H9 (cell line): ENCODE measurements around the gene SLCO3A1. TPM values are rescaled to one million over a fixed set of nuclear protein-coding genes. Genes with fewer than 3 reads are reported as not detected.

Experiments
- DNase-seq: peaks from one replicate; pipeline ENCODE4 v3.0.0-alpha.2; 2017
- H2AFZ ChIP-seq: one replicate; pipeline ENCODE4 v1.6.1; 2013; ENCODE audit warnings: mild to moderate bottlenecking, low read length, control low read depth, moderate library complexity
- H2AK5ac ChIP-seq: 2 replicates; pipeline ENCODE4 v1.6.1; 2013; ENCODE audit warnings: low read length, control low read depth, mixed read lengths; ENCODE audit not compliant: insufficient read length
- H2BK120ac ChIP-seq: one replicate; pipeline ENCODE4 v1.6.1; 2013; ENCODE audit warnings: low read depth, mild to moderate bottlenecking, low read length, control low read depth, inconsistent platforms; ENCODE audit not compliant: poor library complexity, severe bottlenecking
- H2BK12ac ChIP-seq: 2 replicates; pipeline ENCODE4 v1.6.1; 2013; ENCODE audit warnings: low read length, control low read depth, mixed read lengths, low read depth; ENCODE audit not compliant: insufficient read length
- H2BK15ac ChIP-seq: 2 replicates; pipeline ENCODE4 v1.6.1; 2013; ENCODE audit warnings: low read depth, low read length, control low read depth
- H2BK20ac ChIP-seq: one replicate; pipeline ENCODE4 v1.6.1; 2013; ENCODE audit warnings: low read depth, mild to moderate bottlenecking, low read length, control low read depth, inconsistent platforms; ENCODE audit not compliant: poor library complexity, severe bottlenecking
- H2BK5ac ChIP-seq: 2 replicates; pipeline ENCODE4 v1.6.1; 2013; ENCODE audit warnings: low read length, control low read depth, mixed read lengths; ENCODE audit not compliant: insufficient read length
- H3K14ac ChIP-seq: 2 replicates; pipeline ENCODE4 v1.6.1; 2013; ENCODE audit warnings: low read length, control low read depth; ENCODE audit not compliant: insufficient read depth
- H3K18ac ChIP-seq: 2 replicates; pipeline ENCODE4 v1.6.1; 2013; ENCODE audit warnings: low read depth, mild to moderate bottlenecking, mixed read lengths, low read length, control low read depth; ENCODE audit not compliant: insufficient read length
- H3K23ac ChIP-seq: 2 replicates; pipeline ENCODE4 v1.6.1; 2013; ENCODE audit warnings: low read length, control low read depth, mixed read lengths, low read depth; ENCODE audit not compliant: insufficient read length
- H3K23me2 ChIP-seq: 2 replicates; pipeline ENCODE4 v1.6.1; 2013; ENCODE audit warnings: low read depth, mild to moderate bottlenecking, mixed read lengths, low read length, control low read depth; ENCODE audit not compliant: insufficient read length, poor library complexity, severe bottlenecking
- H3K27ac ChIP-seq: 2 replicates; pipeline ENCODE4 v1.5.1; 2013; ENCODE audit warnings: low read length, control low read depth, mixed read lengths, low read depth; ENCODE audit not compliant: insufficient read length
- H3K27me3 ChIP-seq: 2 replicates; pipeline ENCODE4 v1.6.1; 2013; ENCODE audit warnings: low read length, control low read depth, inconsistent platforms; ENCODE audit not compliant: insufficient read depth
- H3K4ac ChIP-seq: 2 replicates; pipeline ENCODE4 v1.6.1; 2013; ENCODE audit warnings: low read depth, mild to moderate bottlenecking, control low read depth, inconsistent platforms, low read length, moderate library complexity
- H3K4me1 ChIP-seq: 2 replicates; pipeline ENCODE4 v1.6.1; 2013; ENCODE audit warnings: low read length, control low read depth, inconsistent platforms; ENCODE audit not compliant: insufficient read depth
- H3K4me2 ChIP-seq: 2 replicates; pipeline ENCODE4 v1.6.1; 2013; ENCODE audit warnings: low read length, control low read depth, mixed read lengths; ENCODE audit not compliant: insufficient read length, insufficient read depth
- H3K56ac ChIP-seq: 2 replicates; pipeline ENCODE4 v1.6.1; 2013; ENCODE audit warnings: low read depth, mild to moderate bottlenecking, mixed read lengths, low read length, control low read depth; ENCODE audit not compliant: insufficient read length
- H3K79me1 ChIP-seq: 2 replicates; pipeline ENCODE4 v1.6.1; 2013; ENCODE audit warnings: low read depth, mild to moderate bottlenecking, moderate library complexity, low read length, control low read depth, inconsistent platforms; ENCODE audit not compliant: insufficient read depth, poor library complexity, severe bottlenecking
- H3K79me2 ChIP-seq: 2 replicates; pipeline ENCODE4 v1.6.1; 2013; ENCODE audit warnings: low read length, control low read depth, inconsistent platforms; ENCODE audit not compliant: insufficient read depth
- H3K9ac ChIP-seq: 2 replicates; pipeline ENCODE4 v1.6.1; 2013; ENCODE audit warnings: low read length, control low read depth, mixed read lengths; ENCODE audit not compliant: insufficient read length; ENCODE audit errors: extremely low read depth
- H3K9me3 ChIP-seq: one replicate; pipeline ENCODE4 v1.6.1; 2013; ENCODE audit warnings: low read depth, low read length, inconsistent platforms; ENCODE audit not compliant: control insufficient read depth
- H3T11ph ChIP-seq: one replicate; pipeline ENCODE4 v1.6.1; 2013; ENCODE audit warnings: mild to moderate bottlenecking, low read length, control low read depth, inconsistent platforms
- H4K20me1 ChIP-seq: one replicate; pipeline ENCODE4 v1.6.1; 2013; ENCODE audit not compliant: control insufficient read depth, insufficient read length, insufficient read depth
- H4K5ac ChIP-seq: 2 replicates; pipeline ENCODE4 v1.6.1; 2013; ENCODE audit warnings: low read depth, mild to moderate bottlenecking, mixed read lengths, low read length, control low read depth; ENCODE audit not compliant: insufficient read length
- H4K8ac ChIP-seq: replicated peaks from 2 replicates; pipeline ENCODE4 v1.6.1; 2013; ENCODE audit warnings: low read length, control low read depth, mixed read lengths, low read depth; ENCODE audit not compliant: insufficient read length
- H4K91ac ChIP-seq: 2 replicates; pipeline ENCODE4 v1.6.1; 2013; ENCODE audit warnings: low read depth, mild to moderate bottlenecking, moderate library complexity, mixed read lengths, low read length, control low read depth; ENCODE audit not compliant: insufficient read length
- H3K27ac Mint-ChIP-seq, 3 experiments: 2 replicates in 2 of 3; 3 replicates in 1 of 3; pipeline ENCODE4 v1.8.0; 2020 to 2021; ENCODE audit warnings: mixed read lengths in 3 of 3, mild to moderate bottlenecking in 1 of 3, moderate library complexity in 1 of 3
- H3K27me3 Mint-ChIP-seq: 2 replicates; pipeline ENCODE4 v1.8.0; 2021; ENCODE audit warnings: low read depth, mild to moderate bottlenecking, moderate library complexity, mixed read lengths
- H3K36me3 Mint-ChIP-seq, 3 experiments: 2 replicates in 2 of 3; 3 replicates in 1 of 3; pipeline ENCODE4 v1.8.0; 2020 to 2021; ENCODE audit warnings: low read depth in 3 of 3, mixed read lengths in 3 of 3; ENCODE audit not compliant: insufficient read depth in 1 of 3
- H3K4me1 Mint-ChIP-seq, 2 experiments: 2 replicates each; pipeline ENCODE4 v1.8.0; 2020; ENCODE audit warnings: mixed read lengths in 2 of 2
- H3K4me3 Mint-ChIP-seq, 2 experiments: 2 replicates in 1 of 2; 3 replicates in 1 of 2; pipeline ENCODE4 v1.8.0; 2020 to 2021; ENCODE audit warnings: mild to moderate bottlenecking in 2 of 2, mixed read lengths in 2 of 2, moderate library complexity in 1 of 2
- H3K9me3 Mint-ChIP-seq, 2 experiments: 2 replicates in 1 of 2; 3 replicates in 1 of 2; pipeline ENCODE4 v1.8.0; 2020; ENCODE audit warnings: mild to moderate bottlenecking in 2 of 2, mixed read lengths in 2 of 2, moderate library complexity in 1 of 2
- CTCF ChIP-seq: fragments of 200-600 bp; sonication (generic); conservative IDR thresholded peaks from 3 replicates; pipeline ENCODE4 v1.8.0; 2021; ENCODE audit warnings: antibody characterized with exemption, mild to moderate bottlenecking
- WGBS: extraction: QIAGEN DNeasy Blood & Tissue Kit; methylation state at CpG from one replicate; pipeline ENCODE4 v1.1.7; 2013; ENCODE audit warnings: missing lambda C conversion rate, low lambda C conversion rate, mixed read lengths; ENCODE audit not compliant: insufficient read length; ENCODE audit errors: extremely low coverage; 5-methylcytosine and 5-hydroxymethylcytosine counted together
- total RNA-seq: library from RNA; stranded (reverse); gene quantifications from 2 replicates; pipeline ENCODE4 v1.2.1, GENCODE V29; 2021

The SLCO3A1 gene
- total RNA-seq, 1 experiment from 2014 or later = 9.4 TPM

GRCh38 chr15:91849749-91850161 is 3.8 kb upstream of the SLCO3A1 start:
- no peaks in the 10 kb centered on the region for H3K23me2 ChIP-seq
- H3K18ac ChIP-seq = no peak overlapping the region
- no peaks in the 10 kb centered on the region for H3K79me2 ChIP-seq
- Mint-ChIP-seq H3K4me1 (peaks cover 15 to 25% of the 10 kb centered on the region in 2 experiments), H3K36me3 (peaks cover 0 to 3% (median 0%) of the 10 kb centered on the region in 3 experiments; a peak in 2 of 7 replicates), H3K9me3 (no peaks in the 10 kb centered on the region), H3K27ac (no peak overlapping the region), H3K4me3 (no peak overlapping the region), H3K27me3 (peaks cover 11% of the 10 kb centered on the region)
- H2BK12ac ChIP-seq = no peak overlapping the region
- H3K79me1 ChIP-seq = no peaks in the 10 kb centered on the region
- H3K4me1 ChIP-seq = 0 out of 2 replicates have a peak, but pooled peaks cover 2% of the 10 kb centered on the region
- no peak overlapping the region for H2BK120ac ChIP-seq
- no peak for DNase-seq
- H3K4ac ChIP-seq = no peak overlapping the region
- H4K91ac ChIP-seq = no peak overlapping the region
- no peak overlapping the region for H2AK5ac ChIP-seq
- no peak overlapping the region for H3K23ac ChIP-seq
- no peak overlapping the region for H2BK20ac ChIP-seq
- no peak overlapping the region for H2AFZ ChIP-seq
- H3K27me3 ChIP-seq = no peaks in the 10 kb centered on the region; the same call in 1 of the 2 replicates
- no peak overlapping the region for H3K56ac ChIP-seq
- no peak overlapping the region for H2BK15ac ChIP-seq
- no peak overlapping the region for H3T11ph ChIP-seq
- no CpG with 5 or more reads among the region's 7 CpGs for WGBS
- H4K8ac ChIP-seq = no peak overlapping the region
- H3K9ac ChIP-seq = no peak overlapping the region
- no peak overlapping the region for H3K27ac ChIP-seq
- no peak overlapping the region for H3K14ac ChIP-seq
- H4K20me1 ChIP-seq = no peaks in the 10 kb centered on the region
- no peak overlapping the region for H4K5ac ChIP-seq
- no peak overlapping the region for H2BK5ac ChIP-seq
- TF ChIP-seq CTCF = peak; percentile 68
- H3K4me2 ChIP-seq = no peak overlapping the region
- no peaks in the 10 kb centered on the region for H3K9me3 ChIP-seq
